Sciatic nerve (tissue), 2 donors: ENCODE results near the gene RPGRIP1. TPM values are rescaled to one million over a fixed set of nuclear protein-coding genes. Genes with fewer than 3 reads are reported as not detected.
"Not testable (repeated sequence)": the region's sequence is repeated elsewhere in the genome, so short reads cannot be mapped to it uniquely, and the experiment has no call there.

Source experiments
- ATAC-seq: fragments of 200-7000 bp; cut with Tn5 transposase; one replicate; pipeline ENCODE4 v1.9.1; 2020; ENCODE audit warnings: mild to moderate bottlenecking, moderate library complexity
- DNase-seq: peaks from one replicate; pipeline ENCODE4 v3.0.0-alpha.2; 2020; ENCODE audit warnings: low spot score
- intact Hi-C: fragments of 100-400 bp; cut with DNase I; formaldehyde crosslinking; loops from one replicate; pipeline ENCODE4 v1.14.2; 2022
- total RNA-seq: library from RNA; stranded (reverse); fragmentation: NEBNext Ultra II Directional; extraction: Animal tissue kit (Norgen Biotek cat#: 25700); gene quantifications from one replicate; pipeline ENCODE4 v1.2.1, GENCODE V29; 2021
- donor health status: DM: no; HTN: no; CAD: no.
- donor health status: DM: no; HTN: no; CAD: no.

Gene RPGRIP1
- total RNA-seq, 1 donor from 2014 or later = 0.45 TPM

DNA sequence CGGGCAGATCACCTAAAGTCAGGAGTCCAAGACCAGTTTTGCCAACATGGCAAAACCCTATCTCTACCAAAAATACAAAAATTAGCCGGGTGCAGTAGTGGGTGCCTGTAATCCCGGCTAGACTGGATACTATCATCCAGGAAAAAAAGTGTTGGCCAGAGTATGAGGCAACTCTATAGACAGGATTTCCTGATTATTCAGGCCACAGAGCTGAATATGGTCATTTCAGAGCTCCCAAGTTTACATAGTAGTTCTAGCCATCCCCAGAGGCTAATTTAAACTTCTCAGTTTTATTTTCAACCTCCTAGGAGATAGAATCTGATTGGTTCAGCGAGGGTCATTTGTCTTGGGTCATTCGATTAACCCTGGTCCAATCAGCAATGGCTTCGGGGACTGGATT, 7.3 kb downstream of the RPGRIP1 start:
- DNase-seq = no peak
- ATAC-seq = no peak

DNA sequence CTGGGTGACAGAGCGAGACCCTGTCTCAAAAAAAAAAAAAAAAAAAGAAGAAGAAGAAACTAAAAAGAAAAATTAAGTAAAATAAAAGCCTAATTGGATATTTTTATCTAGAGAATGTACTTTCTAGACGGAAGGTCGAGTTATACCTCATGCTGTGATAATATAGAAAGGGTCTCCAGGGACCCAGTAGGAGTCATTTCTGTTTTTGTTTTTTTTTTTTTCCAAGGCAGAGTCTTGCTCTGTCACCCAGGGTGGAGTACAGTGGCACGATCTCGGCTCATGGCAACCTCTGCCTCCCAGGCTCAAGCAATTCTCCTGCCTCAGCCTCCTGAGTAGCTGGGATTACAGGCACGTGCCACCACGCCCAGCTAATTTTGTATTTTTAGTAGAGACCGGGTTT, 14.1 kb downstream of the RPGRIP1 start:
- DNase-seq, ATAC-seq, intact Hi-C loops: not testable (repeated sequence)

More for the DNA sequence above, 7.3 kb downstream of the RPGRIP1 start:
- intact Hi-C loops = no loop called here

- ATAC-seq = no peak
- intact Hi-C loops = no loop called here
These were observed 18.5 kb downstream of the RPGRIP1 start for GRCh38 chr14:21298358-21298757.

DNA sequence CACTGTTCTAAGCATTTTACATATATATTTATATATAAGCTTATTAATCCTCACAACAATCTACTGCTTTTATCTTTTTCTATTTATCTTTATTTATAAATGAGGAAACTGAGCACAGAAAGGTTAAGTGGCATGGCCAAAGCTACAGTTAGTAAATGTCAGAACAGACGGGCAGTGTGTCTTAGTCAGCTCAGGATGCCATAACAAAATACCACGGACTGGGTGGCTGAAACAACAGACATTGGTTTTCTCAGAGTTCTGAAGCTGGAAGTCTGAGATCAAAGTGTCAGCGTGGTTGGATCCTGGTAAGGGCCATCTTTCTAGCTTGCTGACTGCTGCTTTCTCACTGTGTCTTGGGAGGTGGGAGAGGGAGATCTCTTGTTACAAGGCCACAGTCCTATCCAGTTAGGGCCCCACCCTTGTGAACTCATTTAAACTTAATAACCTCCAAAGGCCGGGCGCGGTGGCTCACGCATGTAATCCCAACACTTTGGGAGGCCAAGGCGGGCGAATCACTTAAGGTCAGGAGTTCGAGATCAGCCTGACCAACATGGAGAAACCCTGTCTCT, 19.8 kb downstream of the RPGRIP1 start:
- intact Hi-C loops = no loop called here
- ATAC-seq (no peak), DNase-seq (no peak)

More at GRCh38 chr14:21298358-21298757, 18.5 kb downstream of the RPGRIP1 start:
- no peak for DNase-seq

GRCh38 chr14:21300892-21301291, 21.0 kb downstream of the RPGRIP1 start:
- DNase-seq = no peak
- ATAC-seq = no peak
- intact Hi-C loops = no loop called here

DNA sequence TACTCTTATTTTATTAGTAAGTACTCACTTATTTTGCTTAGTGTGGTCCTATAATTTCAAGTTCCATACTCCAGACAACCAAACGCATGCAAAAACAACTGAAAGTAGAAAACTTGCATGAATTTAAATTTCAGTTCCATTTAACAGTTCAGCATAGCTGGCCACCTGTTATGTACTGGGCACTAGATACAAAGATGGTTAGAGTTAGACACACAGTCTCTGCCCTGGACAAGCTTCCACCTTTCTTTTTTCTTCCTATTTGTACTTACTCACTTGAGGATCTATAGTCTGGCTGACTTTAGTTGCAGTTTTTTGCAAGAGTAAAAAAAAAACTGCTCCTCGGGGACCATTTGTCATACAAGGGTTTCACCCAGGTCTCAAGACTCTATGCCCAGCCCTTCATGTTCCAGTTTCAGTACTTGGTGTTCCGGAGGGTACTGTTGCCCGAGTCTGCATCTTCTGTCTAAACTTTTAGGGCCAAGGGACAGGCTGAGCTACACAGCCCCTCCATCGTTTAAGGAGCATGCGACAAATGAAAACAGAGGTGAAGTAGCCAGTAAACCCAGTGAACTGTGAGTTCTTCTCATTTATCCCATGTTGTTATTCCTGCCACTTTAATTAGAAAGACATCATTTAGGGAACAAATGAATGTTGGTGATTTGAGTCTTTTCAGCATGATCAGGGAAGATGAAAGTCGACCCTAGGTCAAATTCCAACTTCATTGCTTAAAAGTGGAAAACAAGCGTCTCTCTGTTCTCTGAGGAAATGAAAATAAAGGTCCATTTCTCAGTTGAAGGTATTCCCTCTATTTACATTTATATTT, 22.3 kb downstream of the RPGRIP1 start:
- intact Hi-C loops = no loop called here
- ATAC-seq (no peak), DNase-seq (no peak)

- DNase-seq, ATAC-seq, intact Hi-C loops: not testable (repeated sequence)
These were observed 22.9 kb downstream of the RPGRIP1 start for GRCh38 chr14:21302836-21303140.

- DNase-seq (no peak), ATAC-seq (no peak)
- intact Hi-C loops = no loop called here
These were observed 27.8 kb downstream of the RPGRIP1 start for GRCh38 chr14:21307637-21308036.

- ATAC-seq (no peak), DNase-seq (no peak)
- intact Hi-C loops = no loop called here
These were observed 28.2 kb downstream of the RPGRIP1 start for GRCh38 chr14:21308132-21308478.

DNA sequence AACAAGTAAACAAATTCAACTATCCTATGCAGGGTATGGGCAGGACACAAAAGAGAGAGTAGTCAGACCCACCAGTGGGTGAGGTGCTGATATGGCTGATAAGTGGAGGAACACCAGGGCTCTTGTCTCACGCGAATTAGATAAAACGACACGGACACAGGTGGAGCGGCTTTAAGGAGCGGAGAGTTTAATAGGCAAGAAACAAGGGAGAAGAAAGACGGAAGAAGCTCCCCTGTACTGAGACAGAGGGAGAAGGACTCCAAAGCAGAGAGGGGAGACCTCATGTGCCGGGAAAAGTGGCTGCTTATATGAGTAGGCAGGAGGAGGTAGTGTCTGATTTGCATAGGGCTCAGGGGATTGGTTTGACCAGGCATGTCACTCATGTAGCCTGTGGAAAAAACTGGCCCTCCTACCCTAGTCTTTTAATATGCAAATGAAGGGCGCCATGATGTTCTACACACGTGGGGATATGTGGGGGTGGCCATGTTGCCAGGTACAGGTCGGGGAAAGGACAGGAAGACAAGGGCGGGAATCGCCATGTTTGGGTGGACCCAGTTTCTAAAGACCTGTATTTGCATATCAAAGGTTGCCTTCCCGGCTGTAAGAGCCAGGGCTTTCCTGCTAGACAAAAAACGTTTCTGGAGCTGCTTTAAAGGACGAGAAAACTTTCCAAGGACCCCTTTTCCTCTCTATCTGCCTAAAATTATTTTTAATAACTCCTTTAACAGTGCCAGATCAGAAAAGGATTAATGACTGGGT, 28.8 kb downstream of the RPGRIP1 start:
- intact Hi-C loops = no loop called here
- peak; percentile 74 for ATAC-seq
- no peak for DNase-seq

GRCh38 chr14:21309238-21309636, 29.4 kb downstream of the RPGRIP1 start:
- intact Hi-C loops = no loop called here
- ATAC-seq (no peak), DNase-seq (no peak)

DNA sequence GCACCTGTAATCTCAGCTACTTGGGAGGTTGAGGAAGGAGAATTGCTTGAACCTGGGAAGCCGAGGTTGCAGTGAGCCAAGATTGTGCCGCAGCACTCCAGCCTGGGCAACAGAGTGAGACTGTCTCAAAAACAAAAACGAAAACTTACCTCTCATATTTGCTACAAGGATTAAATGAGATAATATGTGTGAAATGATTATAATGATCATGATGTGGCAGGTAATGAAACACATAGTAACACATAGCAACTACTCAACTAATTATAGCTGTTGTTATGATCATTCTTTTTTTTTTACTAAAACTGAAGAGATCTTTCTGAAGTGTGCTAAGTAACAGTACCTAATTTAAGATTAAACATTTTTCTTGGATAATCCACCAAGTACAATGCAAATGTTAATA, 30.1 kb downstream of the RPGRIP1 start:
- intact Hi-C loops = no loop called here
- ATAC-seq = no peak
- no peak for DNase-seq

- ATAC-seq = no peak
- DNase-seq = no peak
- intact Hi-C loops = no loop called here
These were observed 31.7 kb downstream of the RPGRIP1 start for GRCh38 chr14:21311614-21312013.

- intact Hi-C loops = no loop called here
- DNase-seq (no peak), ATAC-seq (no peak)
These were observed 33.6 kb downstream of the RPGRIP1 start for GRCh38 chr14:21313512-21313911.

DNA sequence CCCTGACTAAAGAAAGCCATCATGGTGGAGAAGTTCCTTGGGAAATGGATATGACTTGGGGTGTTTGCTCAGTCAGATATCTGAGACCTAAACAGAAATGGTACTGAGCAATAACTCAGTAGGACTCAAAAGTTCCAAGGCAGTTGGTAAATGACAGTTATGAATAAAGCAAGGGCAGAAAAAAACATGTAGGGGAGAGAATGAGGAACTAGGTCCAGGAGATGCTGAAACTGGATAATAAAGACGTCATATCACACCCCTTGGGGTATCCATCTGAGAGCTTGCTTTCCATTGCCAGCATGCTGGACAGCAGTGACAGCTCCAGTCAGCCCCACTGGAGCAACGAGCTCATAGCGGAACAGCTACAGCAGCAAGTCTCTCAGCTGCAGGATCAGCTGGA, 37.5 kb downstream of the RPGRIP1 start:
- no peak for DNase-seq
- ATAC-seq = no peak
- intact Hi-C loops = no loop called here

DNA sequence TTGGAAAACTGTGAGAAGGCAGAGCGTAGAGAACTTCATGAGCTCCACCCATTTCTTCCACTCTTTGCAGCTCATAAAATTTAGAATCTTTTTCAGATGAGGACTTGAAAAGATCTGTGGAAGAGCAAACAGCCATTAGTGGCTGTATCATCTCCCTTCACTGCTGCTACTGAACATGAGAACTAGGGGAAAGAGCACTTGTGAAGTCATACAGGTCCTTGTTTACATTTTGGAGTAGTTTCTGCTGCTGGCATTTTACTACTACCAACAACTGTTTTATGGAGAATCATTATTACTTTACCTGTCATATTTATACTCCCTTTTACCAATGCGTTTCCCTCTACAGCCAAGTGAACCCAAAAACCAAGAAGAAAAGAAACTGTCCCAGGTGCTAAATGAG, 41.0 kb downstream of the RPGRIP1 start:
- intact Hi-C loops = no loop called here
- DNase-seq = no peak
- no peak for ATAC-seq

GRCh38 chr14:21322716-21323115, 42.8 kb downstream of the RPGRIP1 start:
- no peak for DNase-seq
- intact Hi-C loops = no loop called here
- no peak for ATAC-seq

DNA sequence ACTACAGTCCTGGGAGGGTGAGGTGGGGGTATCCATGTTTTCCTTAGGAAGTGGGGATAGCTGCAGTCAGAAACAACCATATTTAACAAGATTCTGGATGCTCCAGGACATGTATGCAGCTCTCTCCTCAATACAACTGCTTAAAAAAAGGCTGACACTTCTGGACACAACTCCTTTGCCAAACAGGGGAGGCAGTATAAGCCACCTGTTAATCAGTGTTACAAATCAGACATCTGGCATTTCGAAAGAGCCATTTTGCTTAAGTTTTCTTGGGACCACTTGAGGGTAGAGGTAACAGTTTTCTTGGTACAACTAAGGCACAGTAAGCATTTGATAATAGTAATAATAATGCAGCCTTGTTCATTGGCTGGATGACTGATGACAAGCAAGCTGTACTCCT, 47.1 kb downstream of the RPGRIP1 start:
- intact Hi-C loops = no loop called here
- DNase-seq = no peak
- no peak for ATAC-seq
